Vagina (tissue), 2 donors: Measurements from ENCODE around the gene AHNAK2.

Experiments used
- POLR2AphosphoS5 ChIP-seq, 2 donors: sonication (generic); formaldehyde crosslinking; IDR thresholded peaks; one replicate each; pipeline ENCODE4 v1.9.0; 2017; ENCODE audit warnings: antibody characterized with exemption in 2 of 2, mild to moderate bottlenecking in 2 of 2, low read depth in 1 of 2; ENCODE audit not compliant: insufficient read depth in 1 of 2
- TF ChIP-seq, protein P1 (sequence below), 3 experiments: fragments of 450-650 bp in 2 of 3; fragments of 200-600 bp in 1 of 3; sonication (generic) in 1 of 3; IDR thresholded peaks; one replicate each; pipeline ENCODE4 v1.5.1; 2017 to 2019; ENCODE audit warnings: antibody characterized with exemption in 3 of 3, mild to moderate bottlenecking in 2 of 3, moderate library complexity in 2 of 3

DNA sequence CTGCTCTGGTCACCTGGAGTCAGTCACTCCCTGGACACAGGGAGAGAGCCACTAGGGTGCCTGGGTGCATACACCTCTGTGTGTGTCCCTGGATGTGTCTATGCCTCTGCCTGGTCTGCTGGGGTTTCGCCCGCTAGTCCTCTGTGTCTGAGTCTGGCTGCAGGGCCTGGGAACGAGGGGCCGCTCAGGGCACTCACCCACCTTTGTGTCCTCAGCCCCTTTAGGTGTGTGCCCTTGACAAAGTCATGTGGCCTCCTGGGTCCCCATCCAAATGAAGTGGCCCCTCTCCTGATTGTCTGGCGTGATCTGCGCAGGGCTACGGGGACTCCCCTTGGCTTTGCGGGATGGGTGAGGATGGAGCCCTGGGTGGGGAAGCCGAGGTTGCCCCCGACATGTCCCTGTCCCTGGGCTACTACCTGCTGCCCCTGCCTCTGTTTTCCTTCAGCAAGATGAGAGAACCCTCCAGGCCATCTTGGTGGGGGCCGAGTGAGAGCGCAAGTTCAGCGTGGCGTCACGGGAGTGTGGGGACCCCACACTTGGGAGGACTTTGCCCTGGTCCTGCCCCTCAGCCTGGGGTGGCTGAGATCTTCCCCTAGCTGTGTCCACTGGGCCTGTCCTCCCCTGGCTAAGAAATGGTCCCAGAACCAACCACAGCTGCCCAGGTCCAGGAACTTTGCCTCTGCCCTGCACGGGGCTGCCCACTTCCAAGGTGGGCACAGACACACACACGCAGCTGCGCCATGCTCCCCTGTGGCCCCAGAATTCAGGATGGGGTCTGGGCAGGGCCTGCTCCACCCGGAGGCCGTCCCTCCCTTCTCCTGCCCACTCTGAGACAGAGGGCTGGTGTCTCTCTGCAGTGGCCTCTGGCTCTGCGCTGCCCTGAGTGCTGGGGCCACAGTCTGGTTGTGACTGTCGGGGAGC lies 2.7 kb upstream of the AHNAK2 start:
- TF ChIP-seq, protein P1, sequence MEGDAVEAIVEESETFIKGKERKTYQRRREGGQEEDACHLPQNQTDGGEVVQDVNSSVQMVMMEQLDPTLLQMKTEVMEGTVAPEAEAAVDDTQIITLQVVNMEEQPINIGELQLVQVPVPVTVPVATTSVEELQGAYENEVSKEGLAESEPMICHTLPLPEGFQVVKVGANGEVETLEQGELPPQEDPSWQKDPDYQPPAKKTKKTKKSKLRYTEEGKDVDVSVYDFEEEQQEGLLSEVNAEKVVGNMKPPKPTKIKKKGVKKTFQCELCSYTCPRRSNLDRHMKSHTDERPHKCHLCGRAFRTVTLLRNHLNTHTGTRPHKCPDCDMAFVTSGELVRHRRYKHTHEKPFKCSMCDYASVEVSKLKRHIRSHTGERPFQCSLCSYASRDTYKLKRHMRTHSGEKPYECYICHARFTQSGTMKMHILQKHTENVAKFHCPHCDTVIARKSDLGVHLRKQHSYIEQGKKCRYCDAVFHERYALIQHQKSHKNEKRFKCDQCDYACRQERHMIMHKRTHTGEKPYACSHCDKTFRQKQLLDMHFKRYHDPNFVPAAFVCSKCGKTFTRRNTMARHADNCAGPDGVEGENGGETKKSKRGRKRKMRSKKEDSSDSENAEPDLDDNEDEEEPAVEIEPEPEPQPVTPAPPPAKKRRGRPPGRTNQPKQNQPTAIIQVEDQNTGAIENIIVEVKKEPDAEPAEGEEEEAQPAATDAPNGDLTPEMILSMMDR (IDR thresholded peaks at IDR 0.05): no peak
- no peak for TF ChIP-seq POLR2AphosphoS5 (IDR thresholded peaks at IDR 0.05; ENCODE audit: insufficient read depth in 1 of 2, low read depth in 1 of 2)
